ENCODE measurements around the gene TRIM44. TPM values are rescaled to one million over a fixed set of nuclear protein-coding genes. Genes with fewer than 3 reads are reported as not detected.

Gene TRIM44
- total and polyA plus RNA-seq, 8 donors, result 5.1 to 65.3 (median 19.1) TPM

DNA sequence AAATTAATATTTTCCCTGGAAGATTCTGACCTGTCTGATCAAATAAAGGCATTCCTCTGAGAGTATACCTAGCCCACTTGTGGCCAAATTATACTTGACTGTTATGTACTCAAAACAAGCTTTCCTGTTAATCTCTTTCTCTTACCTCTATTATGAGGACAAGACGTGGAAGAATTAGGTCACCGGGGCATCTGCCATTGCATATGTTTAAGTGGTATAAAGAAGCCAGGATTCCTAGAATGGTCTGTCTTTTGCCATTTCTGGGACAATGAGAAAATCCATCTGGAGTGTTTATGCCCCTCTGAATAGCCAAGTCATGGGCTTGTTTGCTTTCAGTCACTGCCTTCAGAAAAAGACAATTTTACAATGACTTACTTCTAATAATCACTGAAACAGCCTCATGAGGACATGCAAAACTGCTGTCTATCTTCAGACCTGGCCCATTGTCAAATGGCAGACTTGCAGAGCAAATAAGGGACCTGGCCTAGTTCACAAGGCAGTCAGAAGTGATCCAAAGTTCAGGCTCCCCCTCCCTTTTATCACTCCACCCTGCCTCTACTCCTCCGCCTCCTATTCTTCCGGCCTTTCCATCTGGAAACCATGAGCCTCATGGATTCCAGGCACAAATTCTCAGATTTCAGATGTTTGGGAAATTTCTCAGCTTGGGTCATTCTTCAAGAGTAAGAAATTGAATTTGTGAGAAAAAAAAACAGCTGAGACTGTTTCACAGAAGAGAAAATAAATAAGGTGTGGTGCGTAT is 153.2 kb downstream of the TRIM44 start:
- H3K9me3 ChIP-seq, result no peaks in the 10 kb centered on the region
- intact Hi-C loops (cut with DNase I; ENCODE audit: low total_unique reads), result loop anchor here (10.0 kb wide), 1 partner anchor 201 kb away; the partner anchor contains the start of gene FJX1
- DNase-seq, result peak in 1 of 2 donors; percentile 84
- H3K36me3 ChIP-seq, result no peaks in the 10 kb centered on the region
- no peaks in the 10 kb centered on the region for H3K27me3 ChIP-seq
- 75 to 86% (median 85%) methylated on average over 5 of the region's 5 CpGs for WGBS, 5 donors
- TF ChIP-seq EP300 (IDR thresholded peaks at IDR 0.05) (no peak), POLR2A (IDR thresholded peaks at IDR 0.05) (no peak), POLR2AphosphoS5 (IDR thresholded peaks at IDR 0.05) (no peak)
- TF ChIP-seq, protein P1, sequence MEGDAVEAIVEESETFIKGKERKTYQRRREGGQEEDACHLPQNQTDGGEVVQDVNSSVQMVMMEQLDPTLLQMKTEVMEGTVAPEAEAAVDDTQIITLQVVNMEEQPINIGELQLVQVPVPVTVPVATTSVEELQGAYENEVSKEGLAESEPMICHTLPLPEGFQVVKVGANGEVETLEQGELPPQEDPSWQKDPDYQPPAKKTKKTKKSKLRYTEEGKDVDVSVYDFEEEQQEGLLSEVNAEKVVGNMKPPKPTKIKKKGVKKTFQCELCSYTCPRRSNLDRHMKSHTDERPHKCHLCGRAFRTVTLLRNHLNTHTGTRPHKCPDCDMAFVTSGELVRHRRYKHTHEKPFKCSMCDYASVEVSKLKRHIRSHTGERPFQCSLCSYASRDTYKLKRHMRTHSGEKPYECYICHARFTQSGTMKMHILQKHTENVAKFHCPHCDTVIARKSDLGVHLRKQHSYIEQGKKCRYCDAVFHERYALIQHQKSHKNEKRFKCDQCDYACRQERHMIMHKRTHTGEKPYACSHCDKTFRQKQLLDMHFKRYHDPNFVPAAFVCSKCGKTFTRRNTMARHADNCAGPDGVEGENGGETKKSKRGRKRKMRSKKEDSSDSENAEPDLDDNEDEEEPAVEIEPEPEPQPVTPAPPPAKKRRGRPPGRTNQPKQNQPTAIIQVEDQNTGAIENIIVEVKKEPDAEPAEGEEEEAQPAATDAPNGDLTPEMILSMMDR (IDR thresholded peaks at IDR 0.05), result no peak
- H3K4me1 ChIP-seq, result peaks cover 0 to 28% (median 8%) of the 10 kb centered on the region in 4 donors
- H3K4me3 ChIP-seq, result no peak overlapping the region
- H3K27ac ChIP-seq, result no peak overlapping the region

DNA sequence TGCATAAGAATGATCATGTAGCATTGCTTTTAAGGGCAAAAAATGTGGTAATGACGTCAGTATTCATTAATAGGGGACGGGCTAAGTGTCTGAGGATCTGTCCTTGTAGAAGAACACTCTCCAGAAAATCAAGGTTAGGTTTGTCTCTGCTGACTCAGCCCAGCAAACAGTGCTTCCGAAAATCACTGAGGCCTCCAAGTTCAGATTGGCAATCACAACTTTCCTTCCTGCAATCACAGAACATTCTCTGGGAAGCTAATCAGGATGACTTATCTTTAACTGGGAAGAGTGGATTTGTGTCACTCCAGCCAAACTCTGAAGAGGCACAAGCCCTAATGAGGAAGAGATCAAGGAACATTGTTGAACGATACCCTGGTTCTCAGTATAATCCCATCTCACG is 158.0 kb downstream of the TRIM44 start:
- DNase-seq, result no peak
- intact Hi-C loops (cut with DNase I; ENCODE audit: low total_unique reads), result loop anchor here (10.0 kb wide), 2 partner anchors 304 to 444 kb away; no protein-coding TSS in a partner anchor
- Histone ChIP-seq H3K4me1 (peaks cover 0 to 22% (median 15%) of the 10 kb centered on the region in 4 donors), H3K27ac (no peak overlapping the region), H3K9me3 (no peaks in the 10 kb centered on the region), H3K4me3 (no peak overlapping the region), H3K36me3 (no peaks in the 10 kb centered on the region), H3K27me3 (no peaks in the 10 kb centered on the region)
- 82 to 87% (median 84%) methylated on average over 5 of the region's 5 CpGs for WGBS, 5 donors
- TF ChIP-seq, protein P1 (IDR thresholded peaks at IDR 0.05), result no peak
- no peak for TF ChIP-seq POLR2A (IDR thresholded peaks at IDR 0.05)
- TF ChIP-seq POLR2AphosphoS5 (IDR thresholded peaks at IDR 0.05), result no peak
- no peak for TF ChIP-seq EP300 (IDR thresholded peaks at IDR 0.05)

DNA sequence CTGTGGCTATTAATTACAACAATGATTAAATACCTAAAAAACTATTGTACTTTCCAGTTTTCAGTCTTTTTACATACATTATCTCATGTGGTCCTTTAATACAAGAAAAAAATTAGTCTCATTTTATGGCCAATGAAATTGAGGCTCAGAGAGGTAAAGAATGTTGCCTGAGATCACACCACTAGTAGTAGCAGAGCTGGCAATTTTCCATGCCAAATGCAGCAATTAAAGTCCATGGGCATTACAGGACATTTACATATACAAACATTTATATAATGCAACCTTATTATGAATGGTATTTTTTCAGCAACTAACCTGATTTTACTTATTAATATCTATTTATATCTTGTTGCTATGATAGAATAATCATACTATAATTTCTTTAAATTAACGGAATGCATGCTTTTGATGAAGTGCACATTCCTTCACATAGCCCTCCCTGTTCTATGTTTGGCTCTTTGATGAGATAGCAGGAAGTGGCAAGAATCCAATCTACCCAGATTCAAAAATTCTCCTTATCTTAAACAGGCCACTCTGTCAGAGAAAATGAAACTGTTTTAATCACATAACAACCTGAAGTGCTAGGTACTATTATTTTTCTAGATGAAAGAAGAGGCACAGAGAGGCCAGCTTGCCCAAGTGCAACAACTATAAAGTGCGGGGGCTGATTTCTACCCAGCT is 160.4 kb downstream of the TRIM44 start:
- Histone ChIP-seq H3K4me3 (no peak overlapping the region), H3K27ac (no peak overlapping the region), H3K27me3 (no peaks in the 10 kb centered on the region), H3K4me1 (peaks cover 0 to 22% (median 13%) of the 10 kb centered on the region in 4 donors), H3K9me3 (no peaks in the 10 kb centered on the region), H3K36me3 (no peaks in the 10 kb centered on the region)
- WGBS, 5 donors, result 24 to 46% (median 40%) methylated on average over 2 of the region's 2 CpGs
- no peak for DNase-seq
- TF ChIP-seq POLR2AphosphoS5 (IDR thresholded peaks at IDR 0.05) (no peak), POLR2A (IDR thresholded peaks at IDR 0.05) (no peak)
- TF ChIP-seq, protein P1 (IDR thresholded peaks at IDR 0.05), result no peak
- intact Hi-C loops (cut with DNase I; ENCODE audit: low total_unique reads), result loop anchor here (10.0 kb wide), 2 partner anchors 302 to 442 kb away; no protein-coding TSS in a partner anchor

DNA sequence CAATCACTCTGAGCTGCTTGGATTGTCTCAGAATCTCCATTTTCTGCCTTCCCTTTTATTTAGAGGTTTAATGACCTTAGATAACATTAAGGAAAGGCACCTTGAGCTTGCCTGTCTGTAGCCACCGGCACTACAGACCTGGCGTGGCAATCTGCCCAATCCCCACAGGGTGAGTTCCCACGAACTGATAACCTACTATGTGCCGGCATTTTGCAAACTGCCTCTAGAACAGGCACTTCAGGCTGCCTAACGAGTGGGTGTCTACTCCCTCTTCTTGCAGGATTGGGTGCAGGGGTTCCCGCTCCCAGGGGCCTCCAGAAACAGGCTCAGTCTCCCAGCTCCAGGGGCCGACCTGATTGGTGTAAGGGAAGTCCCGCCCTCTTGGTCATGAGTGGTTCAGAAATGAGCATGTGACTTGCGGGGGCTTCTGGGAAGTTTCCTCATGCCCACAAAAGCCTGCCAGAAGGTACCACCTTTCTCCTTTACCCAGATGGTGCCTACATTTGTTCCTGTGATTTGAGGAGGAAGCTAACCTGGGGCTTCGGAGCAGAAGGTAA is 161.2 kb downstream of the TRIM44 start:
- no peak for DNase-seq
- intact Hi-C loops (cut with DNase I; ENCODE audit: low total_unique reads), result loop anchor here (10.0 kb wide), 2 partner anchors 301 to 441 kb away; no protein-coding TSS in a partner anchor
- no peaks in the 10 kb centered on the region for H3K9me3 ChIP-seq
- no peak overlapping the region for H3K4me3 ChIP-seq
- WGBS, 5 donors, result 60 to 84% (median 73%) methylated on average over 7 to 10 of the region's 10 CpGs
- H3K27me3 ChIP-seq, result no peaks in the 10 kb centered on the region
- TF ChIP-seq, protein P1 (IDR thresholded peaks at IDR 0.05), result no peak
- no peak for TF ChIP-seq EP300 (IDR thresholded peaks at IDR 0.05)
- no peak for TF ChIP-seq POLR2A (IDR thresholded peaks at IDR 0.05)
- TF ChIP-seq POLR2AphosphoS5 (IDR thresholded peaks at IDR 0.05), result no peak
- peaks cover 0 to 22% (median 13%) of the 10 kb centered on the region in 4 donors for H3K4me1 ChIP-seq
- H3K27ac ChIP-seq, result no peak overlapping the region
- no peaks in the 10 kb centered on the region for H3K36me3 ChIP-seq
